PFSK-1 (cell line): Measurements from ENCODE around the gene NAPG.

Source experiments
- FOXP2 ChIP-seq: optimal IDR thresholded peaks from 2 replicates; pipeline ENCODE3; 2011; ENCODE audit warnings: borderline replicate concordance, control low read depth, inconsistent platforms; ENCODE audit not compliant: insufficient read depth; ENCODE audit errors: extremely low read length, extremely low read depth
- POLR2AphosphoS5 ChIP-seq: IDR thresholded peaks from 2 replicates; pipeline ENCODE4 v1.6.1; 2012; ENCODE audit warnings: low read depth, mild to moderate bottlenecking, control low read depth, low read length, moderate library complexity
- REST ChIP-seq, 2 experiments: IDR thresholded peaks; 2 replicates each; pipeline versions ENCODE4 v1.6.1 to v1.8.0; 2011 to 2012; ENCODE audit warnings: low read depth in 2 of 2, low read length in 2 of 2, control low read depth in 1 of 2, inconsistent platforms in 1 of 2, mild to moderate bottlenecking in 1 of 2, moderate library complexity in 1 of 2; ENCODE audit not compliant: insufficient read depth in 1 of 2
- SIN3A ChIP-seq: IDR thresholded peaks from 2 replicates; pipeline ENCODE4 v1.6.1; 2012; ENCODE audit warnings: mild to moderate bottlenecking, low read length, moderate library complexity, borderline replicate concordance; ENCODE audit not compliant: insufficient read depth
- TAF1 ChIP-seq: IDR thresholded peaks from 2 replicates; pipeline ENCODE4 v1.6.1; 2012; ENCODE audit warnings: low read length, control low read depth, borderline replicate concordance; ENCODE audit not compliant: insufficient read depth

The NAPG gene

GRCh38 chr18:10591896-10592295 lies 66.1 kb downstream of the NAPG start:
- TF ChIP-seq REST (IDR thresholded peaks at IDR 0.05; ENCODE audit: insufficient read depth in 1 of 2, low read depth in 2 of 2, low read length in 2 of 2) (no peak), FOXP2 (no peak), SIN3A (no peak), POLR2AphosphoS5 (no peak), TAF1 (no peak)
